Neural cell (in vitro differentiated cells): ENCODE measurements around the gene DSG4. TPM values are rescaled to one million over a fixed set of nuclear protein-coding genes. Genes with fewer than 3 reads are reported as not detected.

Source experiments
- H2AFZ ChIP-seq: fragments of 200-600, 300-800 bp; sonication (generic), shearing (Covaris generic); 2 replicates; pipeline ENCODE4 v1.6.0; 2014; ENCODE audit warnings: low read depth, mild to moderate bottlenecking, antibody characterized with exemption, low read length, moderate library complexity
- H3F3A ChIP-seq: fragments of 200-600 bp; shearing (Covaris generic); 2 replicates; pipeline ENCODE4 v1.6.1; 2016; ENCODE audit warnings: mild to moderate bottlenecking, moderate library complexity, mixed read lengths, antibody characterized with exemption, low read length; ENCODE audit not compliant: insufficient read depth, poor library complexity, severe bottlenecking
- H3K27ac ChIP-seq: fragments of 200-600, 300-800 bp; sonication (generic), shearing (Covaris generic); 2 replicates; pipeline ENCODE4 v1.5.1; 2014; ENCODE audit warnings: mild to moderate bottlenecking, low read length, moderate library complexity
- H3K27me3 ChIP-seq: fragments of 300-800, 200-600 bp; sonication (generic), shearing (Covaris generic); 2 replicates; pipeline ENCODE4 v1.6.0; 2014; ENCODE audit warnings: mild to moderate bottlenecking, low read depth, low read length, moderate library complexity; ENCODE audit not compliant: insufficient read depth
- H3K36me3 ChIP-seq: fragments of 300-800, 200-600 bp; sonication (generic), shearing (Covaris generic); 2 replicates; pipeline ENCODE4 v1.5.1; 2014; ENCODE audit warnings: mild to moderate bottlenecking, antibody characterized with exemption, low read length, moderate library complexity; ENCODE audit not compliant: insufficient read depth
- H3K4me2 ChIP-seq: fragments of 300-800, 200-600 bp; sonication (generic), shearing (Covaris generic); 2 replicates; pipeline ENCODE4 v1.6.0; 2014; ENCODE audit warnings: mild to moderate bottlenecking, low read length
- H3K4me3 ChIP-seq: fragments of 300-800, 200-600 bp; sonication (generic), shearing (Covaris generic); 2 replicates; pipeline ENCODE4 v1.5.1; 2014; ENCODE audit warnings: mild to moderate bottlenecking, low read length, moderate library complexity
- H3K79me2 ChIP-seq: fragments of 200-600 bp; shearing (Covaris generic); replicated peaks from 2 replicates; pipeline ENCODE4 v1.6.0; 2014; ENCODE audit warnings: mild to moderate bottlenecking, low read length, moderate library complexity; ENCODE audit not compliant: insufficient read depth
- H3K9ac ChIP-seq: fragments of 300-800, 200-600 bp; sonication (generic), shearing (Covaris generic); 2 replicates; pipeline ENCODE4 v1.6.1; 2016; ENCODE audit warnings: mild to moderate bottlenecking, low read length, mixed read lengths
- H3K9me2 ChIP-seq: fragments of 200-600 bp; shearing (Covaris generic); 2 replicates; pipeline ENCODE4 v1.6.1; 2016; ENCODE audit warnings: mild to moderate bottlenecking, low read length, mixed read lengths; ENCODE audit not compliant: insufficient read depth
- H3K9me3 ChIP-seq: fragments of 200-600, 300-800 bp; sonication (generic), shearing (Covaris generic); 2 replicates; pipeline ENCODE4 v1.6.1; 2016; ENCODE audit warnings: mild to moderate bottlenecking, mixed run types, low read length, moderate library complexity, mixed read lengths
- H4K20me1 ChIP-seq: fragments of 200-600 bp; shearing (Covaris generic); 2 replicates; pipeline ENCODE4 v1.6.1; 2016; ENCODE audit warnings: mild to moderate bottlenecking, mixed run types; ENCODE audit not compliant: insufficient read depth
- EP300 ChIP-seq: fragments of 450-650 bp; conservative IDR thresholded peaks from 2 replicates; pipeline ENCODE4 v1.6.1; 2014; ENCODE audit warnings: antibody characterized with exemption, mild to moderate bottlenecking, moderate library complexity; ENCODE audit not compliant: poor library complexity, severe bottlenecking
- EZH2 ChIP-seq: fragments of 200-600, 300-800 bp; shearing (Covaris generic), sonication (generic); IDR thresholded peaks from 2 replicates; pipeline ENCODE4 v1.6.1; 2014; ENCODE audit warnings: antibody characterized with exemption, low read length, borderline replicate concordance, mild to moderate bottlenecking; ENCODE audit not compliant: insufficient read depth, poor library complexity, severe bottlenecking
- MXI1 ChIP-seq: fragments of 450-650 bp; conservative IDR thresholded peaks from 2 replicates; pipeline ENCODE4 v1.6.1; 2014; ENCODE audit warnings: antibody characterized with exemption, mild to moderate bottlenecking; ENCODE audit not compliant: poor library complexity, severe bottlenecking
- POLR2AphosphoS5 ChIP-seq: IDR thresholded peaks from 2 replicates; pipeline ENCODE4 v1.6.1; 2012
- RAD21 ChIP-seq: fragments of 450-650 bp; conservative IDR thresholded peaks from 2 replicates; pipeline ENCODE4 v1.6.1; 2014; ENCODE audit warnings: antibody characterized with exemption, mild to moderate bottlenecking, moderate library complexity
- REST ChIP-seq: IDR thresholded peaks from 2 replicates; pipeline ENCODE4 v1.6.1; 2012; ENCODE audit warnings: borderline replicate concordance
- SMC3 ChIP-seq: fragments of 450-650 bp; conservative IDR thresholded peaks from 2 replicates; pipeline ENCODE4 v1.6.1; 2014; ENCODE audit warnings: antibody characterized with exemption, mild to moderate bottlenecking, moderate library complexity; ENCODE audit not compliant: poor library complexity
- TAF1 ChIP-seq: IDR thresholded peaks from 2 replicates; pipeline ENCODE4 v1.6.1; 2012; ENCODE audit warnings: low read depth
- polyA plus RNA-seq: library from polyadenylated mRNA; depleted of rRNA; stranded (reverse); fragments of >200 nt; gene quantifications from 2 replicates; pipeline ENCODE4 v1.2.3, GENCODE V29; 2014
- TF ChIP-seq, protein P1 (sequence below): fragments of 450-650 bp; IDR thresholded peaks from 2 replicates; pipeline ENCODE4 v1.5.1; 2014; ENCODE audit warnings: antibody characterized with exemption, mild to moderate bottlenecking, moderate library complexity; ENCODE audit not compliant: poor library complexity, severe bottlenecking

Gene DSG4
- polyA plus RNA-seq, 1 donor from 2014 or later, result not detected

GRCh38 chr18:31445908-31446307 is 69.3 kb downstream of the DSG4 start:
- TF ChIP-seq SMC3, result no peak
- TF ChIP-seq TAF1, result no peak
- TF ChIP-seq EZH2, result no peak
- TF ChIP-seq, protein P1, sequence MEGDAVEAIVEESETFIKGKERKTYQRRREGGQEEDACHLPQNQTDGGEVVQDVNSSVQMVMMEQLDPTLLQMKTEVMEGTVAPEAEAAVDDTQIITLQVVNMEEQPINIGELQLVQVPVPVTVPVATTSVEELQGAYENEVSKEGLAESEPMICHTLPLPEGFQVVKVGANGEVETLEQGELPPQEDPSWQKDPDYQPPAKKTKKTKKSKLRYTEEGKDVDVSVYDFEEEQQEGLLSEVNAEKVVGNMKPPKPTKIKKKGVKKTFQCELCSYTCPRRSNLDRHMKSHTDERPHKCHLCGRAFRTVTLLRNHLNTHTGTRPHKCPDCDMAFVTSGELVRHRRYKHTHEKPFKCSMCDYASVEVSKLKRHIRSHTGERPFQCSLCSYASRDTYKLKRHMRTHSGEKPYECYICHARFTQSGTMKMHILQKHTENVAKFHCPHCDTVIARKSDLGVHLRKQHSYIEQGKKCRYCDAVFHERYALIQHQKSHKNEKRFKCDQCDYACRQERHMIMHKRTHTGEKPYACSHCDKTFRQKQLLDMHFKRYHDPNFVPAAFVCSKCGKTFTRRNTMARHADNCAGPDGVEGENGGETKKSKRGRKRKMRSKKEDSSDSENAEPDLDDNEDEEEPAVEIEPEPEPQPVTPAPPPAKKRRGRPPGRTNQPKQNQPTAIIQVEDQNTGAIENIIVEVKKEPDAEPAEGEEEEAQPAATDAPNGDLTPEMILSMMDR, result no peak
- TF ChIP-seq MXI1, result no peak
- no peak for TF ChIP-seq RAD21
- TF ChIP-seq EP300, result no peak
- no peak for TF ChIP-seq REST
- no peak for TF ChIP-seq POLR2AphosphoS5
- H3K4me3 ChIP-seq, result no peak overlapping the region
- H3K27me3 ChIP-seq, result no peaks in the 10 kb centered on the region
- no peaks in the 10 kb centered on the region for H4K20me1 ChIP-seq
- H3K9me3 ChIP-seq, result no peaks in the 10 kb centered on the region
- no peak overlapping the region for H3K9ac ChIP-seq
- H3F3A ChIP-seq, result no peaks in the 10 kb centered on the region
- H3K27ac ChIP-seq, result no peak overlapping the region
- no peaks in the 10 kb centered on the region for H3K36me3 ChIP-seq
- no peak overlapping the region for H3K4me2 ChIP-seq
- no peak overlapping the region for H2AFZ ChIP-seq
- H3K79me2 ChIP-seq, result no peaks in the 10 kb centered on the region
- no peaks in the 10 kb centered on the region for H3K9me2 ChIP-seq

- no peak for TF ChIP-seq EP300
- no peak for TF ChIP-seq EZH2
- no peak for TF ChIP-seq TAF1
- TF ChIP-seq MXI1, result no peak
- no peak for TF ChIP-seq SMC3
- TF ChIP-seq, protein P1, result no peak
- TF ChIP-seq RAD21, result no peak
- no peak for TF ChIP-seq REST
- no peak for TF ChIP-seq POLR2AphosphoS5
- Histone ChIP-seq H3K27ac (no peak overlapping the region), H4K20me1 (no peaks in the 10 kb centered on the region), H3K9me3 (no peaks in the 10 kb centered on the region), H3K9me2 (no peaks in the 10 kb centered on the region), H3K27me3 (no peaks in the 10 kb centered on the region), H2AFZ (no peak overlapping the region), H3F3A (no peaks in the 10 kb centered on the region), H3K36me3 (no peaks in the 10 kb centered on the region), H3K4me3 (no peak overlapping the region), H3K9ac (no peak overlapping the region), H3K4me2 (no peak overlapping the region), H3K79me2 (no peaks in the 10 kb centered on the region)
Measured at GRCh38 chr18:31446854-31447253, 70.3 kb downstream of the DSG4 start.
